NCI-H2227 treated with DMSO at 0.1 percent for 48 hours (cell line): ENCODE measurements around the gene RNF115.
"Not testable (repeated sequence)": the region's sequence is repeated elsewhere in the genome, so short reads cannot be mapped to it uniquely, and the experiment has no call there.

Source experiments
- DNase-seq: peaks from one replicate; lab custom pipeline; 2025; lab: John Stamatoyannopoulos, UW

RNF115 gene

DNA sequence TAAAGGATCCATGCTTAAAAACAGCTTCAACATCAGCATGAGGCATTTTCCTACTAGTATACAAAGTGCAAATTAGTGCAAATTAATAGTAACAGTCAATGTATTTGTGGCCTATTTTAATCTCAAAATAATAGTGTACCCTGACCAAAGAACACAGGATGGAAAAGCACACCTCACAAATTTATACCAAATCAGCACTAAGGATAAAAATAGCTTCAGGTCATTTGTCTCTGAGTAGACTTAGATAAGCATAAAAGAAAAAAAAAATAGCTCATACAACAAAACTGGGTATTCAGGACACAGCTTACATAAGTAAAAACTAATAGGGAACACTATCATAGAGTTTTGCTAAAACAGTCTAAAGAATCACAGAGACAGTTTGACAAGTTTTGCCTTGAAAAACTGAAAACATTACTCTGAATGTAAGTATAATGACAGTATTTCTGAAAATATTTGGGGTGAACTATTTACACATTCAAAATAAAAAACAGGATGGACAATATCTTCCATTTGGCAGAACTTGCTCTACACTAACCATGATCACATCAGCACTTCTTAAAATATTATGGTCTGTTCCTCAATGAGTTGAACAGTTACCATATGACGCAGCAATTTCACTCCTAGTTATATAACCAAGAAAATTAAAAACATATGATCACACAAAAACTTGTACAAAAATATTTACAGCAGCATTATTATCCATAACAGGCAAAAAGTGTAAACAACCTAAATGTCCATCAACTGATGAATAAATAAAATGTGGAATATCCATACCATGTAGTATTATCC, 46.3 kb downstream of the RNF115 start:
- no peak for DNase-seq

DNA sequence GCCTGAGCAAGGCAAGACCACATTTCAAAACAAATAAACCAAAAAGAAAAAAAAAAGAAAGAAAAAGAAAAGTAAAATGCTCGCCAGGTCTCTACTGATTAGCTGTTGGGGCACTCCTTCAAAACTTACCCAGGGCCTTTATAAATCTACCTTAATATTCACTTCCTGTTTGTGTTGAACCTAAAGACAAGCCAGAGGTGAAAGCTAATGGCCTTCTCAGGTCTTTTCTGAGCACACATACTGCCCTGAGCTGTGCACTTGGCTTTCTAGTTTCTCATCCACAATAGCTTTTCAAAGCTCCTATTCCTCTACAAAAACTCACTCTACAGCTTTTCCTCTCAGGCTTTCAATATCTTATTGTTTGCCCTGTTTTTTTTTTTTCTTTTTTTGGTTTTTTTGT, 50.5 kb downstream of the RNF115 start:
- no peak for DNase-seq

DNA sequence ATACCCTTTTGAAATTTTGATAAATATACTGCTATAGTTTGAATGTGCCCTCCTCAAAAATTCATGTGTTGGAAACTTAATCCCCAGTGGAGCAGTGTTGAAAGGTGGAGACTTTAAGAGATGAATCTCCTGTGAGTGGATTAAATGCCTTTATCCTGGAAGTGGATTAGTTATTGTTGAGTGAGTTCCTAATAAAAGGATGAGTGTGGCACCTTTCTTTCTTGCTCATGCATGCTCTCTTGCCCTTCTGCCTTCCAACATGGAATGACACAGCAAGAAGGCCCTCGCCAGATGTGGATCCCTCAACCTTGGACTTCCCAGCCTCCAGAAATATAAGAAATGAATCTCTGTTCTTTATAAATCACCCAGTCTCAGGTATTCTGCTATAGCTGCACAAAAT, 52.8 kb downstream of the RNF115 start:
- DNase-seq: no peak

DNA sequence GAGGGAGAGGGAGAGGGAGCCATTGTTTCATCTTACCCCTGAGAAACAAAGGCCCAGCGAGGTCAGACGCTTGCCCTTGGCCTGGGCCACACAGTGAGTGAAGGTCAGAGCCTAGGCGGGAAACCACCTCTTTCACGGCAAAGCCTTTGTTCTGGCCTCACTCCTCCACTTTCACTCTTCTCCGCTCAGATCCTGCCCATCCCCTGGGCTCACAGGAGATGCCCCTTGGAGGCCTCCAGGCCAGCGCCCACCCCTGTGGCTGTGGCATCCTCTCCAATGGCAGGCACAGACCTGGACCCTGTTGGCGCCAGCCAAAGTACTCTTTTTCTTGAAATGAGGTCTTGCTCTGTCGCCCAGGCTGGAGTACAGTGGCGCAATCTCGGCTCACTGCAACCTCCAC, 55.9 kb downstream of the RNF115 start:
- not testable (repeated sequence) for DNase-seq

DNA sequence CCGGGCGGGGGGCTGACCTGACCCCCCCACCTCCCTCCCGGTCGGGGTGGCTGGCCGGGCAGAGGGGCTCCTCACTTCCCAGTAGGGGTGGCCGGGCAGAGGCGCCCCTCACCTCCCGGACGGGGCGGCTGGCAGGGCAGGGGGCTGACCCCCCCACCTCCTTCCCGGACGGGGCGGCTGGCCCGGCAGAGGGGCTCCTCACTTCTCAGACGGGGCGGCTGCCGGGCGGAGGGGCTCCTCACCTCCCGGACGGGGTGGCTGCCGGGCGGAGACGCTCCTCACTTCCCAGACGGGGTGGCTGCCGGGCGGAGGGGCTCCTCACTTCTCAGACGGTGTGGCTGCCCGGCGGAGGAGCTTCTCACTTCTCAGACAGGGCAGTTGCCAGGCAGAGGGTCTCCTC, 57.0 kb downstream of the RNF115 start:
- not testable (repeated sequence) for DNase-seq

DNA sequence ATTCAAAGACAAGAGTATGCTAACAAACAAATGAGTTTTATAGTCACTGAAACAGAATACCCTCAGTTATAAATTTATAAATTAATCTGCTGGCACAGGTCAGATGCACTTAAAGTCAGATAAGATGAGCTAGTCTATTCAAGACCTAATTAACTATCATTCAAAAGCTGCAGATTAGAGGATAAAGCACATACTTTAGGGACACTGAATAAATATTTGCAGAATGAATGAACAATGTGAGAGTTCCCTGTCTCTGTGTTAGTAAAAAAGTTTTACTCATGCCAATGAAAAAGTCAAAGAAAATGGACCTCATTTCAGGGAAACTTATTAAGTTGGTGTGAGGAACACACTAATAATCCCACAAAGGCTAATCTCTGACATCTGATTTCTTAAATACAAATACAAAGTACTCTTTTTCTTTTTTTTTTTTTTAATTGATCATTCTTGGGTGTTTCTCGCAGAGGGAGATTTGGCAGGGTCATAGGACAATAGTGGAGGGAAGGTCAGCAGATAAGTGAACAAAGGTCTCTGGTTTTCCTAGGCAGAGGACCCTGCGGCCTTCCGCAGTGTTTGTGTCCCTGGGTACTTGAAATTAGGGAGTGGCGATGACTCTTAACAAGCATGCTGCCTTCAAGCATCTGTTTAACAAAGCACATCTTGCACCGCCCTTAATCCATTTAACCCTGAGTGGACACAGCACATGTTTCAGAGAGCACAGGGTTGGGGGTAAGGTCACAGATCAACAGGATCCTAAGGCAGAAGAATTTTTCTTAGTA, 58.1 kb downstream of the RNF115 start:
- not testable (repeated sequence) for DNase-seq

DNA sequence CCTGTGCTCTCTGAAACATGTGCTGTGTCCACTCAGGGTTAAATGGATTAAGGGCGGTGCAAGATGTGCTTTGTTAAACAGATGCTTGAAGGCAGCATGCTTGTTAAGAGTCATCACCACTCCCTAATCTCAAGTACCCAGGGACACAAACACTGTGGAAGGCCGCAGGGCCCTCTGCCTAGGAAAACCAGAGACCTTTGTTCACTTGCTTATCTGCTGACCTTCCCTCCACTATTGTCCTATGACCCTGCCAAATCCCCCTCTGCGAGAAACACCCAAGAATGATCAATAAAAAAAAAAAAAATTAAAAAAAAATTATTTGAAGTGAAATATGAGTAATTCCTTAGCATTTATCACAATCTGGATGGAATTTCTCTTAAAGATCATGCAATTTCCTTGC, 58.8 kb downstream of the RNF115 start:
- DNase-seq: not testable (repeated sequence)

DNA sequence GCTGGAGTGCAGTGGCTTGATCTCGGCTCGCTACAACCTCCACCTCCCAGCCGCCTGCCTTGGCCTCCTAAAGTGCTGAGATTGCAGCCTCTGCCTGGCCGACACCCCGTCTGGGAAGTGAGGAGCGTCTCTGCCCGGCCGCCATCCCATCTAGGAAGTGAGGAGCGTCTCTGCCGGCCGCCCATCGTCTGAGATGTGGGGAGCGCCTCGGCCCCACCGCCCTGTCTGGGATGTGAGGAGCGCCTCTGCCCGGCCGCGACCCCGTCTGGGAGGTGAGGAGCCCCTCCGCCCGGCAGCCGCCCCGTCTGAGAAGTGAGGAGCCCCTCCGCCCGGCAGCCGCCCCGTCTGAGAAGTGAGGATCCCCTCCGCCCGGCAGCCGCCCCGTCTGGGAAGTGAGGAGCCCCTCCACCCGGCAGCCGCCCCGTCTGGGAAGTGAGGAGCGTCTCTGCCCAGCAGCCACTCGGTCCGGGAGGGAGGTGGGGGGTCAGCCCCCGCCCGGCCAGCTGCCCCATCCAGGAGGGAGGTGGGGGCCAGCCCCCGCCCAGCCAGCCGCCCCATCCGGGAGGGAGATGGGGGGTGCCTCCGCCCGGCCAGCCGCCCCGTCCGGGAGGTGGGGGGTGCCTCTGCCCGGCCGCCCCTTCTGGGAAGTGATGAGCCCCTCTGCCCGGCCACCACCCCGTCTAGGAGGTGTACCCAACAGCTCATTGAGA, 59.5 kb downstream of the RNF115 start:
- DNase-seq: not testable (repeated sequence)

DNA sequence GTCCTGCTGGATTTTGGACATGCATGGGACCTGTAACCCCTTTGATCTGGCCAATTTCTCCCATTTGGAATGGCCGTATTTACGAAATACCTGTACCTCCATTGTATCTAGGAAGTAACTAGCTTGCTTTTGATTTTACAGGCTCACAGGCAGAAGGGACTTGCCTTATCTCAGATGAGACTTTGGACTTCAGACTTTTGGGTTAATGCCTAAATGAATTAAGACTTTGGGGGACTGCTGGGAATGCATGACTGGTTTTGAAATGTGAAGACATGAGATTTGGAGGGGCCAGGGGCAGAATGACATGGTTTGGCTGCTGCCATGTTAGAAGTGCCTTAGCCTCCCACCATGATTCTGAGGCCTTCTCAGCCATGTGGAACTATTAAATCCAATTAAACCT, 61.9 kb downstream of the RNF115 start:
- DNase-seq: not testable (repeated sequence)

DNA sequence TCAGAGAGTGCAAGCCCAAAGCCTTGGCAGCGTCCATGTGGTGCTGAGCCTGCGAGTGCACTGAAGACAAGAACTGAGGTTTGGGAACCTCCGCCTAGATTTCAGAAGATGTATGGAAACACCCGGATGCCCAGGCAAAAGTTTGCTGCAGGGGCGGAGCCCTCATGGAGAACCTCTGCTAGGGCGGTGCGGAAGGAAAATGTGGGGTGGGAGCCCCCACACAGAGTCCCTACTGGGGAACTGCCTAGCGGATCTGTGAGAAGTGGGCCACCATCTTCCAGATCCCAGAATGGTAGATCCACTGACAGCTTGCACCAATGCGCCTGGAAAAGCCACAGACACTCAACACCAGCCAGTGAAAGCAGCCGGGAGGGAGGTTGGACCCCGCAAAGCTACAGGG, 62.4 kb downstream of the RNF115 start:
- not testable (repeated sequence) for DNase-seq

DNA sequence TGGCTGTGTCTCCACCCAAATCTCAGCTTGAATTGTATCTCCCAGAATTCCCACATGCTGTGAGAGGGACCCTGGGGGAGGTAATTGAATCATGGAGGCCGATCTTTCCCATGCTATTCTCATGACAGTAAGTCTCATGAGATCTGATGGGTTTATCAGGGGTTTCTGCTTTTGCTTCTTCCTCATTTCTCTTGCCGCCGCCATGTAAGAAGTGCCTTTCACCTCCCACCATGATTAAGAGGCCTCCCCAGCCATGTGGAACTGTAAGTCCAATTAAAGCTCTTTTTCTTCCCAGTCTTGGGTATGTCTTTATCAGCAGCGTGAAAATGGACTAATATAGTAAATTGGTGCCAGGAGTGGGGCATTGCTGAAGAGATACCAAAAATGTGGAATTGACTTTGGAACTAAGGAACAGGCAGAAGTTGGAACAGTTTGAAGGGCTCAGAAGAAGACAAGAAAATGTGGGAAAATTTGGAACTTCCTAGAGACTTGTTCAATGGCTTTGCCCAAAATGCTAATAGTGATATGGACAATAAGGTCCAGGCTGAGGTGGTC, 63.4 kb downstream of the RNF115 start:
- DNase-seq: not testable (repeated sequence)

DNA sequence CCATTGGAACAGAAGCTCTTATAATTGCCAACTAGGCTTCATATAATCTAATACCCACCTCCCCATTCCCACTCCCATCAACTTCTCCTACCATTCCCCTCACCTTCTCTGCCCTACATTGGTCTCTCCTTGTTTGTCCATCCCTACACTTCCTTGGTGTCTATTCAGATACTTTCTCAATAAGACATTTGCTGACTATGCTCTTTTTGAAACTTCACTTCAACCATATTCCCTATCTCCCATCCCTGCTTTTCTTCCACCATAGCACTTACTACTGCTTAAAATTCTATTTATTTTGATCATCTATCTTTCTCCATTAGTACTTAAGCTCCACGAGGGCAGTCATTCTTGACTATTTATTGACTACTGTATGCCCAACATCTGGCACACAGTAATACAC, 64.2 kb downstream of the RNF115 start:
- DNase-seq: no peak

DNA sequence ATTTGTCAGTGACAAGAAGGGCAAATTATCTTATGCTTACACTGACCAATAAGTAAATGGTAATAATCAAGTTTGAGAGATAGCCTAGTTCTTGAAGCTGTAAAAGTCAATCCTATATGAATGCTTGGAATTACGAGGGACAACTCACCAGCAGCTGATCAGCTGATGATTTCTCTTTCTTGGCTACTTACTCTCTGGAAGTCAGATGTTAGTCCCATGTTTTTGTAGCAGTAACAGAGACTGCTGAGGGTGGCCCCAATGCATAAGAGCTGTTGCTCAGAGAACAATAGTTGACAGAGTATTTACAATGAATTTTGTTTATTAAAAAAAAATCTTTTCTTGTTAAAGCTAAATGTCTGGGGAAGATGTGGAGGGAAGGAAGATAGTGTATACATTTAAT, 65.3 kb downstream of the RNF115 start:
- no peak for DNase-seq

DNA sequence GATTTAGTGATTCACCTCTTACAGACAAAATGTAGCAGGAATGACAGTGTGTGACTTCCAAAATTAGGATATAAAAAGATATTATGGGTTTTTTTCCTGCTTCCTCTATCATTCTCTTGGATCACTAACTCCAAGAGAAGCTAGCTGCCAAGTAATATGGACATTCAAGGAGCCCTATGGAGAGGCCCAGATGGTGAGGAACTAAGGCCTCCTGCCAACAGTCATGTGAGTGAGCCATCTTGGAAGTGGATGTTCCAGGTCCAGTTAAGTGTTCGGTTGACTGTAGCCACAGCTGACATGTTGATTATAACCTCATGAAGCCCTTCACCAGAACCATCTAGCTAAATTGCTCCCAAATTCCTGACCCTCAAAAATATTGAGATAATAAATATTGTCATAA, 65.8 kb downstream of the RNF115 start:
- DNase-seq: no peak

DNA sequence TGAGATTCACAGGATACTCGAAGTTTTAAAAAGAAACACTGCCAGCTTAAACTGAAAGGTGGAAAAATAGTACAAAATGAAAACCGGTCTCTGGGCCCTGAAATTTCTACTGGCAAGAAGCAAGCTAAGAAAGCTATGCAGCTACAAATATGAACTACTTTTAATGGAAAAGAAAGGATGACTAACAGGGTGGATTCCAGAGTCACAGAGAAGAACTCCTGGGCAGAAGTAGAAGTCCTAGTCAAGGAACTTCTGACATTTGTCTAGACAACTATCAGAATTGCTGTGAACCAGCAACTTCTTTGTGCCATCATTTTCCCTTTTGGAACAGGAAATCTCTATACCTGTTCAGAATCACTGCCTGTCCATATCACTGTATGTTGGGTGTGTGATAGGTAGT, 66.5 kb downstream of the RNF115 start:
- DNase-seq: no peak

DNA sequence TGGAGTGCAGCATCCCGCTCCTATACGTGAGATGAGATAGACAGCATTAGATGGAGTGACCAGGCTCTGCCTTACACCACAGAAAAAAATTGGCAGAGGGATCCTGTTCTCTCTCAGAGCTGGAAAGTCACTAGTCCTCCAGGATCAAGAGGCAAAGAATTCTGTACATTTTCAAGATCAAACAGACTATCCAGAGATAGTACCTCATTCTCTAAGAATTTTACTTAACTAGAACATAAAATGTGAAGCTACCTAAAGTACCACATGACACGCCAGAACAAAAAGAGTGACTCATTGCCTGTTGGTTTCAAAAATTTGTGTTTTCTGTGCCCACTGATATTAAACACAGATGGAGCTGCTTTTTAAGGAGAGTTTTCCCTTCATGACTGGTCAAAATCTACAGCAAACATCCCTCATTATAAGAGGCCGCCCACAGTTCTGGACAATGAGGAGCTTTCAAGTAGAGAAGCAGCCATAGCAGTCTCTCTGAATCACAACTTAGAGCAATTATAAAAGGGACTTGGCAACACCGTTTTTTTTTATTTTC, 72.3 kb downstream of the RNF115 start:
- no peak for DNase-seq

DNA sequence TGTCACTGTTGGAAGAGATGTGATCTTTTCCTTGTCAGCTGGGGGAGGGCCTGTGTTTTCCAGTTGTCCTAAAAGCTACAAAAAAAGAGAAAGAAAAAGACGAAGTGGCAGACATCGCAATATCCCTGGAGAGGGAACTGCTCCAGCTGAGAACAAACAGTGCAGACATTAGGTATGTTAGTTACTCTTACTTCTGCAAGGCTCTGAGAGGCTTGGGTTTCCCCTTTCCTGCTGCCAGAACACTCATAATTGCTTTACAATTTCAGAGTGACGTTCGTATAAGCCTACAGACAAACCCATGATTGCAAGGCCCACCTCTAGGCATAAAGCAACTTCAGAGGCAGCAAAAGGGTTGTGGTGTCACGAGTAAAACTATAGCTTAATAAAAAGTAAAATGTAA, 73.5 kb downstream of the RNF115 start:
- DNase-seq: no peak

DNA sequence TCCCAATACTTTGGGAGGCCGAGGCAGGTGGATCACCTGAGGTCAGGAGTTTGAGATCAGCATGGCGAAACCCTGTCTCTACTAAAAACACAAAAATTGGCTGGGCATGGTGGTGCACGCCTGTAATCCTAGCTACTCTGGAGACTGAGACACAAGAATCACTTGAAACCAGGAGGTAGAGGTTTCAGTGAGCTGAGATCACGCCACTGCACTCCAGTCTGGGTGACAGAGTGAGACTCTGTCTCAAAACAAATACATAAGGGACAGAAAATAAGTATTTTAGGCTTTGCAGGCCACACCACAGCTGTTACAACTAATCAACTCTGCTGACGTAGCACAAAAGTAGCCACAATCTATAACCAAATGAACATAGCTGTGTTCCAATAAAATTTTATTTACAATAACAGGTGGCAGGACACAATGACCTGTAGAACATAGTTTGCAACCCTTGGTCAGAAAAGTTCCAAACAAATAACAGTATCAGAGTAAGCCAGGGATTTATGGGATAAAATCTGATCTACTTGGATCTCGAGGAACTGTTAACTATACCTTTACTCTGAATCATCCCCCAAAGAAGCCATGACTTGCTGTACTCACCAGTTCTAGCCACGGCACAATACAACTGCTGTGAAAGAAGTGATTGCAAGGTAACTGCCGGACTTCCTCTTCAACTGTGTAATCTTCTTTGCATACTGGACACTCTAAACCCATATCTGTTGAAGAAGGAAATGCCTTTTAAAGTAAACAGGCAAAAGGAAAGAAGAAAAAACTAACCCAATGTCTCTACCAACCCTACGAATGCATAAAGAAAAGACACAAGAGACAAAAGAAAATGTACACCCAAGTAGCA, 76.3 kb downstream of the RNF115 start:
- no peak for DNase-seq

DNA sequence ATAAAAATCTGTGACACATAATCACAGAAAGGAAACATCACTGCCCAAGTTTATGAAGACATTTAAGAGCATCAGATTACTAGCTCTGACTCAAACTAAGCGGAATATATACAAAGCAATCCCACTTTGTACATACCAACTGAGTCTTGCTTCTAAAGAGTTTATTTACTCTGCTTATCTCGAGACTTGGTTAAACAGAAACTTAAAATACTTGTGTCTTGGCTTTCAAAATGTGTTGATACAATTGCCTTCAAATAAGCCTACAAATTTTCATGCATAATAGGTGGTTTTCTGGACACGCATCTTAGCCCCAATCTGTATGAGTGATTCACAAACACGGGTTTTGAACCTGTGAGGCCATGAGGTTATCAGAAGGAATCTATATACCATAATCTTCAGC, 83.6 kb downstream of the RNF115 start:
- DNase-seq: no peak

DNA sequence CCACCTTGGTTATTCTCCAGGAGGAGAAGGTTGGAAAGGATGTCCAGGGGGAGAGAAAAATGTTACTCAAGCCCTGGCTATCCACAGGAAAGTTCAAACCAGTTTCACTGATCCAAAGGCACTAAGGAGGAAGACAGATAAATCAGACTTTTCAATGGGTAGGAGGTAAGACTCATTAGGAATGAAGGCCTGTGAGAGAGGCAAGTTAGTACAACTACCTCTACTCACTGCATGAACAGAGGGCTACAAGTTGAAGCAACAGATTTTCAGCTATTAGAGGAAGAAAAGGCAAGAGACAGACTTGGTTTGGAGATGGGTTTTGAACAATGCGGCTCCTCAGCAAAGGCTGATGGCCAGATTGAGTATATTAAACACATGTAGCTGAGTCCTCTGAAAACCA, 87.7 kb downstream of the RNF115 start:
- DNase-seq: no peak

DNA sequence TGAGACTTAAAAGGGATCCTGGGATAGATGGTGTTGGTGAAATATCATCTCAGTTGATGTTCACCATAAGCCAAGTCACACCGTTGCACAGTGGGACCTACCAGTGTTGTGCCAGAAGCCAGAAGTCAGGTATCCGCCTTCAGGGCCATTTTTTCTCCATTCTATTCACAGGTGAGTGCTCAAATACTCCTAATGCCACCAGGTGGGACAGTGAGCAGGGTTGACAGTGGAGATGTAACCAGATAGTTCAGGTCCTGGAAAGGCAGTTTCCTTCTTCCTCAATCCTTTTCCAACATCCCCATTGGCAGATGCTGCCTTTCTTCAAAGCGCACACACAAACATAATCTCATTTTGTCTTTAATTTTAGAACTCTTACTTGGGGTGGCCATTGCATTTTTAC, 93.0 kb downstream of the RNF115 start:
- no peak for DNase-seq
